Measurements from ENCODE around the gene TMX1. TPM values are rescaled to one million over a fixed set of nuclear protein-coding genes. Genes with fewer than 3 reads are reported as not detected.

TMX1 gene
- total and polyA plus RNA-seq, 9 donors, result 11.2 to 28.7 (median 18.8) TPM

DNA sequence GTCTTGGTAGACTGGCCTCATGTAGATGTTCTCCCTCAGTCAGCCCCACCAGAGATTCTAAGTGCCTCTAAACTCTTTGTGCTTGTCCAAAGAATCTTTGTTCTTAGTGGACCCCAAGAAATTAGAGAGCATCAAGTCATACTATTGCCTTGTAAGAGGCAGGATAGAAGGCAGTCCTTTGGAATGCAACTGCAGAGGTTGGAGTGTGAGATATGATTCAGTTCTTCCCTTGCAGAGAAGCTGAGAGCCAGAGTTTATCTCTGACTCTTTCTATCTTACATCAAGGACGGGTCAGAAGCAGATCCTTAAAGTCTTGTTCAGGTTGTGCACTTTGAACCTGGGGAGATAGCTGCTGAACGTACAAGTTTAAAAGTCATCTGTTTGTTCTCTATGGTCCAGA lies 21.1 kb downstream of the TMX1 start:
- intact Hi-C loops (cut with DNase I), result loop anchor here in 1 of 4 donors (5.0 kb wide), 1 partner anchor 666 kb away; no protein-coding TSS in a partner anchor

GRCh38 chr14:51262868-51263267 lies 22.8 kb downstream of the TMX1 start:
- WGBS, 3 donors, result 69 to 80% (median 71%) methylated on average over 2 of the region's 2 CpGs
- Histone ChIP-seq H3K4me3 (no peak overlapping the region), H3K27ac (no peak overlapping the region), H3K36me3 (no peaks in the 10 kb centered on the region), H3K27me3 (no peaks in the 10 kb centered on the region), H3K9me3 (no peaks in the 10 kb centered on the region), H3K4me1 (ENCODE audit: insufficient read depth) (no peaks in the 10 kb centered on the region)
- intact Hi-C loops (cut with DNase I), result loop anchor here in 1 of 4 donors (5.0 kb wide), 1 partner anchor 664 kb away; no protein-coding TSS in a partner anchor
- TF ChIP-seq EP300 (IDR thresholded peaks at IDR 0.05), result no peak
- no peak for TF ChIP-seq CTCF (IDR thresholded peaks at IDR 0.05)
- no peak for TF ChIP-seq POLR2A (IDR thresholded peaks at IDR 0.05)
- DNase-seq, result no peak

More for the DNA sequence above, 21.1 kb downstream of the TMX1 start:
- Histone ChIP-seq H3K27ac (no peak overlapping the region), H3K4me1 (ENCODE audit: insufficient read depth) (no peaks in the 10 kb centered on the region), H3K9me3 (no peaks in the 10 kb centered on the region), H3K36me3 (no peaks in the 10 kb centered on the region), H3K27me3 (no peaks in the 10 kb centered on the region), H3K4me3 (no peak overlapping the region)
- no peak for TF ChIP-seq CTCF (IDR thresholded peaks at IDR 0.05)
- TF ChIP-seq POLR2A (IDR thresholded peaks at IDR 0.05), result no peak
- TF ChIP-seq EP300 (IDR thresholded peaks at IDR 0.05), result no peak
- no peak for DNase-seq
- WGBS, 3 donors, result 95 to 98% (median 95%) methylated on average over 2 of the region's 2 CpGs

DNA sequence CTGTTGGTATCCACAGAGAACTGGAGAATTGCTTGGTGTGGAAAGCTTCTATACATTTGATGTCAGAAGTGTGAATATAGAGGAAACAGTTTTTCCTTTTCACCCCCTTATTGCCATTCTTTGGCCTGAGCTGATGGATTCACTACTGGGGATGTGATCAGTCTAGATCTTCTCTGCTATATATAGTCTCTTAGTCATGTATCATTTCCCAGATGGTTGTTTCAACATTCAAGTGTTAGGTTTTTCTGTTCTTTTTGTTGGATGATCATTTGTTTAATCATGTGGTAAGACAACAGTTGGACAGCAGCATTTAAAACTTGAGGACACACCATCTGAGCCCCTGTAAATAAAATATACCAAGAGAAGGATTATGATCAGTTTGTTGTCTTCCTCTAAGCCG lies 29.6 kb downstream of the TMX1 start:
- Histone ChIP-seq H3K36me3 (no peaks in the 10 kb centered on the region), H3K4me1 (ENCODE audit: insufficient read depth) (no peaks in the 10 kb centered on the region), H3K9me3 (no peaks in the 10 kb centered on the region), H3K4me3 (no peak overlapping the region), H3K27me3 (no peaks in the 10 kb centered on the region), H3K27ac (no peak overlapping the region)
- TF ChIP-seq EP300 (IDR thresholded peaks at IDR 0.05), result no peak
- no peak for TF ChIP-seq CTCF (IDR thresholded peaks at IDR 0.05)
- no peak for TF ChIP-seq POLR2A (IDR thresholded peaks at IDR 0.05)
- no peak for DNase-seq
- intact Hi-C loops (cut with DNase I), result no loop called here
- WGBS, 3 donors, result 96% methylated on average over 1 of the region's 1 CpG

GRCh38 chr14:51276605-51277004 lies 36.6 kb downstream of the TMX1 start:
- WGBS, 3 donors, result 86 to 100% (median 94%) methylated on average over 1 of the region's 1 CpG
- no peaks in the 10 kb centered on the region for H3K27me3 ChIP-seq

More at GRCh38 chr14:51276605-51277004, 36.6 kb downstream of the TMX1 start:
- no peak overlapping the region for H3K27ac ChIP-seq
- H3K4me3 ChIP-seq, result no peak overlapping the region
- intact Hi-C loops (cut with DNase I), result no loop called here
- DNase-seq, result no peak
- no peaks in the 10 kb centered on the region for H3K36me3 ChIP-seq
- no peaks in the 10 kb centered on the region for H3K4me1 ChIP-seq (ENCODE audit: insufficient read depth)
- TF ChIP-seq EP300 (IDR thresholded peaks at IDR 0.05), result no peak
- TF ChIP-seq POLR2A (IDR thresholded peaks at IDR 0.05), result no peak
- no peak for TF ChIP-seq CTCF (IDR thresholded peaks at IDR 0.05)
- no peaks in the 10 kb centered on the region for H3K9me3 ChIP-seq
